ENCODE results near the gene KCMF1. TPM values are rescaled to one million over a fixed set of nuclear protein-coding genes. Genes with fewer than 3 reads are reported as not detected.

Gene KCMF1
- total and polyA plus RNA-seq, 2 of the 13 experiments (the other 11 are each of a cell fraction or from before 2014, with no cell fraction given), result 62.1 to 116 TPM

DNA sequence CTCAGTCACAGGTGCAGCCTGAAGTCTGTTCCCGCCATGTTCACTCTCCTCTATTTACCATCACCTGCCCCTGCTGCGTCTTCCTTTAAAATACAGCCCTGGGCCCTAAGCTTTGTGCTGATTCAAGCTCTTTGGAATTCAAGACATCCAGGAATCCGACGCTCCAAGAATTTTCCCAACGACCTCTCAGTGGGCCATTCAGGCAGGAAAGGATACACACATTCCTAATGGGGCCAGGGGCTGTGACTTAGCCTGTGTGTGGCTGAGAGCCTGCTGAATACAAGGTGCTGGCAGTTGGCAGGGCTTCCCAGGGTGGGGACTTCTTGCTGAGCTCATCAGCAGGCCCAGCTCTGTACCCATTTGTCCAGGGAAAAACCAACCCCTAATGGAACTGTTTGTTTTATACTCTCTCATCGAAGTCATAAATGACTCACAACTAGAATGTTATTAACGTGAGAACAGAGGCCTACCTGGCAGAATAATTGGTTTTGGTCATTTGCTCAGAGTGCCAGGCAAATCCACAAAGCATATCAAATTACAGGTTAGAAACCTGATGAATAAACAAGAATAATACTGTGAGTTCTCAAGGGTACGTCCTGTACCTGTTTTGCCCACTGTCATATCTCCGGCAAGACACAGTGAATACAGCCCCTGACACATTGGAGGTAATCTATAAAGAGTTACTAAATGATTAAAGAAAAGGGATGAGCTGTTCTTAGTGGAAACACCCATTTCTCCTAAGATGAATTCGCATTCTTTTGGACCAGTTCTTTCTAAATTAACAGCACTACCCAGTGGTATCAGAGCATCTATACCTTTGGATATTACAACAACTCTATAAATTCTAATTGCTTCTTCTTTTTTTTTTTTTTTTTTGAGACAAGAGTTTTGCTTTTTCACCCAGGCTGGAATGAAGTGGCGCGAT is 12.6 kb upstream of the KCMF1 start (continued):
- TF ChIP-seq, protein P1, sequence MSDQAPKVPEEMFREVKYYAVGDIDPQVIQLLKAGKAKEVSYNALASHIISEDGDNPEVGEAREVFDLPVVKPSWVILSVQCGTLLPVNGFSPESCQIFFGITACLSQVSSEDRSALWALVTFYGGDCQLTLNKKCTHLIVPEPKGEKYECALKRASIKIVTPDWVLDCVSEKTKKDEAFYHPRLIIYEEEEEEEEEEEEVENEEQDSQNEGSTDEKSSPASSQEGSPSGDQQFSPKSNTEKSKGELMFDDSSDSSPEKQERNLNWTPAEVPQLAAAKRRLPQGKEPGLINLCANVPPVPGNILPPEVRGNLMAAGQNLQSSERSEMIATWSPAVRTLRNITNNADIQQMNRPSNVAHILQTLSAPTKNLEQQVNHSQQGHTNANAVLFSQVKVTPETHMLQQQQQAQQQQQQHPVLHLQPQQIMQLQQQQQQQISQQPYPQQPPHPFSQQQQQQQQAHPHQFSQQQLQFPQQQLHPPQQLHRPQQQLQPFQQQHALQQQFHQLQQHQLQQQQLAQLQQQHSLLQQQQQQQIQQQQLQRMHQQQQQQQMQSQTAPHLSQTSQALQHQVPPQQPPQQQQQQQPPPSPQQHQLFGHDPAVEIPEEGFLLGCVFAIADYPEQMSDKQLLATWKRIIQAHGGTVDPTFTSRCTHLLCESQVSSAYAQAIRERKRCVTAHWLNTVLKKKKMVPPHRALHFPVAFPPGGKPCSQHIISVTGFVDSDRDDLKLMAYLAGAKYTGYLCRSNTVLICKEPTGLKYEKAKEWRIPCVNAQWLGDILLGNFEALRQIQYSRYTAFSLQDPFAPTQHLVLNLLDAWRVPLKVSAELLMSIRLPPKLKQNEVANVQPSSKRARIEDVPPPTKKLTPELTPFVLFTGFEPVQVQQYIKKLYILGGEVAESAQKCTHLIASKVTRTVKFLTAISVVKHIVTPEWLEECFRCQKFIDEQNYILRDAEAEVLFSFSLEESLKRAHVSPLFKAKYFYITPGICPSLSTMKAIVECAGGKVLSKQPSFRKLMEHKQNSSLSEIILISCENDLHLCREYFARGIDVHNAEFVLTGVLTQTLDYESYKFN (CRISPR knock-in tag; conservative IDR thresholded peaks at IDR 0.05), result no peak; the same call in 1 of the 2 replicates
- TF ChIP-seq HMG20A (CRISPR knock-in tag; IDR thresholded peaks at IDR 0.05; ENCODE audit: borderline replicate concordance), result no peak
- TF ChIP-seq, protein P2, sequence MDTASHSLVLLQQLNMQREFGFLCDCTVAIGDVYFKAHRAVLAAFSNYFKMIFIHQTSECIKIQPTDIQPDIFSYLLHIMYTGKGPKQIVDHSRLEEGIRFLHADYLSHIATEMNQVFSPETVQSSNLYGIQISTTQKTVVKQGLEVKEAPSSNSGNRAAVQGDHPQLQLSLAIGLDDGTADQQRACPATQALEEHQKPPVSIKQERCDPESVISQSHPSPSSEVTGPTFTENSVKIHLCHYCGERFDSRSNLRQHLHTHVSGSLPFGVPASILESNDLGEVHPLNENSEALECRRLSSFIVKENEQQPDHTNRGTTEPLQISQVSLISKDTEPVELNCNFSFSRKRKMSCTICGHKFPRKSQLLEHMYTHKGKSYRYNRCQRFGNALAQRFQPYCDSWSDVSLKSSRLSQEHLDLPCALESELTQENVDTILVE (CRISPR knock-in tag; IDR thresholded peaks at IDR 0.05), result no peak
- TF ChIP-seq, protein P3, sequence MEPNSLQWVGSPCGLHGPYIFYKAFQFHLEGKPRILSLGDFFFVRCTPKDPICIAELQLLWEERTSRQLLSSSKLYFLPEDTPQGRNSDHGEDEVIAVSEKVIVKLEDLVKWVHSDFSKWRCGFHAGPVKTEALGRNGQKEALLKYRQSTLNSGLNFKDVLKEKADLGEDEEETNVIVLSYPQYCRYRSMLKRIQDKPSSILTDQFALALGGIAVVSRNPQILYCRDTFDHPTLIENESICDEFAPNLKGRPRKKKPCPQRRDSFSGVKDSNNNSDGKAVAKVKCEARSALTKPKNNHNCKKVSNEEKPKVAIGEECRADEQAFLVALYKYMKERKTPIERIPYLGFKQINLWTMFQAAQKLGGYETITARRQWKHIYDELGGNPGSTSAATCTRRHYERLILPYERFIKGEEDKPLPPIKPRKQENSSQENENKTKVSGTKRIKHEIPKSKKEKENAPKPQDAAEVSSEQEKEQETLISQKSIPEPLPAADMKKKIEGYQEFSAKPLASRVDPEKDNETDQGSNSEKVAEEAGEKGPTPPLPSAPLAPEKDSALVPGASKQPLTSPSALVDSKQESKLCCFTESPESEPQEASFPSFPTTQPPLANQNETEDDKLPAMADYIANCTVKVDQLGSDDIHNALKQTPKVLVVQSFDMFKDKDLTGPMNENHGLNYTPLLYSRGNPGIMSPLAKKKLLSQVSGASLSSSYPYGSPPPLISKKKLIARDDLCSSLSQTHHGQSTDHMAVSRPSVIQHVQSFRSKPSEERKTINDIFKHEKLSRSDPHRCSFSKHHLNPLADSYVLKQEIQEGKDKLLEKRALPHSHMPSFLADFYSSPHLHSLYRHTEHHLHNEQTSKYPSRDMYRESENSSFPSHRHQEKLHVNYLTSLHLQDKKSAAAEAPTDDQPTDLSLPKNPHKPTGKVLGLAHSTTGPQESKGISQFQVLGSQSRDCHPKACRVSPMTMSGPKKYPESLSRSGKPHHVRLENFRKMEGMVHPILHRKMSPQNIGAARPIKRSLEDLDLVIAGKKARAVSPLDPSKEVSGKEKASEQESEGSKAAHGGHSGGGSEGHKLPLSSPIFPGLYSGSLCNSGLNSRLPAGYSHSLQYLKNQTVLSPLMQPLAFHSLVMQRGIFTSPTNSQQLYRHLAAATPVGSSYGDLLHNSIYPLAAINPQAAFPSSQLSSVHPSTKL (CRISPR knock-in tag; IDR thresholded peaks at IDR 0.05), result peak; percentile 64
- no peak for TF ChIP-seq SP5 (CRISPR knock-in tag; IDR thresholded peaks at IDR 0.05; ENCODE audit: borderline replicate concordance, low read depth)
- TF ChIP-seq CHD4 (IDR thresholded peaks at IDR 0.05; ENCODE audit: borderline replicate concordance, low read length), result no peak
- TF ChIP-seq TBX3 (IDR thresholded peaks at IDR 0.05; ENCODE audit: borderline replicate concordance), result no peak
- no peak for TF ChIP-seq ZFP41 (CRISPR knock-in tag; IDR thresholded peaks at IDR 0.05; ENCODE audit: borderline replicate concordance)
- TF ChIP-seq ZNF230 (CRISPR knock-in tag; IDR thresholded peaks at IDR 0.05), result no peak
- no peak for TF ChIP-seq TFE3 (CRISPR knock-in tag; IDR thresholded peaks at IDR 0.05)
- TF ChIP-seq ZNF564 (CRISPR knock-in tag; IDR thresholded peaks at IDR 0.05), result no peak
- TF ChIP-seq KDM2A (CRISPR knock-in tag; IDR thresholded peaks at IDR 0.05; ENCODE audit: borderline replicate concordance, low read depth), result peak; percentile 16; the same call in 1 of the 2 replicates
- TF ChIP-seq, protein P4, sequence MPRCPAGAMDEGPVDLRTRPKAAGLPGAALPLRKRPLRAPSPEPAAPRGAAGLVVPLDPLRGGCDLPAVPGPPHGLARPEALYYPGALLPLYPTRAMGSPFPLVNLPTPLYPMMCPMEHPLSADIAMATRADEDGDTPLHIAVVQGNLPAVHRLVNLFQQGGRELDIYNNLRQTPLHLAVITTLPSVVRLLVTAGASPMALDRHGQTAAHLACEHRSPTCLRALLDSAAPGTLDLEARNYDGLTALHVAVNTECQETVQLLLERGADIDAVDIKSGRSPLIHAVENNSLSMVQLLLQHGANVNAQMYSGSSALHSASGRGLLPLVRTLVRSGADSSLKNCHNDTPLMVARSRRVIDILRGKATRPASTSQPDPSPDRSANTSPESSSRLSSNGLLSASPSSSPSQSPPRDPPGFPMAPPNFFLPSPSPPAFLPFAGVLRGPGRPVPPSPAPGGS (CRISPR knock-in tag; IDR thresholded peaks at IDR 0.05), result no peak
- TF ChIP-seq ZNF160 (CRISPR knock-in tag; IDR thresholded peaks at IDR 0.05), result no peak
- TF ChIP-seq RXRA (CRISPR knock-in tag; IDR thresholded peaks at IDR 0.05), result 0 out of 2 replicates have a peak, but pooled peaks have one; percentile 34
- TF ChIP-seq ZNF580 (CRISPR knock-in tag; IDR thresholded peaks at IDR 0.05; ENCODE audit: borderline replicate concordance, low read depth), result no peak
